DND-41 (cell line): ENCODE results near the gene SYNJ1.

Experiments
- EZH2 ChIP-seq: IDR thresholded peaks from 3 replicates; pipeline ENCODE4 v1.6.1; 2012; ENCODE audit warnings: borderline replicate concordance, low read depth, mild to moderate bottlenecking, moderate library complexity, low read length, inconsistent platforms; ENCODE audit not compliant: severe bottlenecking
- TF ChIP-seq, protein P1 (sequence below): IDR thresholded peaks from 2 replicates; pipeline ENCODE4 v1.5.1; 2012; ENCODE audit warnings: borderline replicate concordance, low read length, moderate library complexity, mild to moderate bottlenecking; ENCODE audit not compliant: poor library complexity, severe bottlenecking; ENCODE audit errors: extremely low read depth

DNA sequence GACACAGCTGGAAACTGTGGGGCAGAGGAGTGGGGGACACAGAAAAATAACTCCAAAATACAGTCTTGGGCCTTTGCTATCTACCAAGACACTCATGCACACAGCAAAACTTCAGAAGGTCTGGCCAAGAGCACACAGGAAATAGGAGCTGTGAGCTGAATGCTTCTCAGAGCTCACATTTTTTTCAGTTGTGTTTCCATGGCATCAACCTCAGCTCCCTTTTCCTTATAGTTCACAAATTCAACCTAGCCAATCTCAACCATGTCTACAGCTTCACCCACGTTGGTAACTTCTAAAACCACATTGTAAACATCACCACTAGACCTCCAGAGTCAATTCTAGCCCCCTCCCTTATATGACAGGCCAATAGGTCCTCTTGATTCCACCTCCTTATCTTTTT lies 19.6 kb upstream of the SYNJ1 start:
- TF ChIP-seq EZH2, result no peak
- TF ChIP-seq, protein P1, sequence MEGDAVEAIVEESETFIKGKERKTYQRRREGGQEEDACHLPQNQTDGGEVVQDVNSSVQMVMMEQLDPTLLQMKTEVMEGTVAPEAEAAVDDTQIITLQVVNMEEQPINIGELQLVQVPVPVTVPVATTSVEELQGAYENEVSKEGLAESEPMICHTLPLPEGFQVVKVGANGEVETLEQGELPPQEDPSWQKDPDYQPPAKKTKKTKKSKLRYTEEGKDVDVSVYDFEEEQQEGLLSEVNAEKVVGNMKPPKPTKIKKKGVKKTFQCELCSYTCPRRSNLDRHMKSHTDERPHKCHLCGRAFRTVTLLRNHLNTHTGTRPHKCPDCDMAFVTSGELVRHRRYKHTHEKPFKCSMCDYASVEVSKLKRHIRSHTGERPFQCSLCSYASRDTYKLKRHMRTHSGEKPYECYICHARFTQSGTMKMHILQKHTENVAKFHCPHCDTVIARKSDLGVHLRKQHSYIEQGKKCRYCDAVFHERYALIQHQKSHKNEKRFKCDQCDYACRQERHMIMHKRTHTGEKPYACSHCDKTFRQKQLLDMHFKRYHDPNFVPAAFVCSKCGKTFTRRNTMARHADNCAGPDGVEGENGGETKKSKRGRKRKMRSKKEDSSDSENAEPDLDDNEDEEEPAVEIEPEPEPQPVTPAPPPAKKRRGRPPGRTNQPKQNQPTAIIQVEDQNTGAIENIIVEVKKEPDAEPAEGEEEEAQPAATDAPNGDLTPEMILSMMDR, result no peak
